ENCODE data around the gene SPSB1.

The SPSB1 gene

DNA sequence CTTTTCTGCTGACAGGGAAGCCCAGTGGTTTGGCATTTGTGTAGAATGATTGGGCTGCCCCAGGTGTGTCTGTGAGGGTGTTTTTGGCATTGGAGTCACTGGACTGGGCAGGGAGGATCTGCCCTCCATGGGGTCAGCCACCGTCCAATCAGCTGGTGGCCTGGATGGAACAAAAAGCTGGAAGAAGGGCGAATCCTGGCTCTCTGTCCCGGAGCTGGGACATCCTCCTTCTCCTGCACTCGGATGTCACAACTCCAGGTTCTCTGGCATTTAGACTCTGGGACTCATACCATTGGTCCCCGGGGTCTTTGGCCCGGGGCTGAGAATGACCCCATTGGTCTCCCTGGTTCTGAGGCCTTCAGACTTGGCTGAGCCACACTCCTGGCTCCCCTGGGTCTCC, 11.2 kb downstream of the SPSB1 start:
- Mint-ChIP-seq H3K4me1 (peaks cover 27% of the 10 kb centered on the region), H3K27me3 (ENCODE audit: low read depth) (peaks cover 7% of the 10 kb centered on the region), H3K4me3 (no peak overlapping the region), H3K27ac (no peak overlapping the region), H3K36me3 (ENCODE audit: low read depth) (peaks cover 7% of the 10 kb centered on the region), H3K9me3 (no peaks in the 10 kb centered on the region)
- TF ChIP-seq, protein P1, sequence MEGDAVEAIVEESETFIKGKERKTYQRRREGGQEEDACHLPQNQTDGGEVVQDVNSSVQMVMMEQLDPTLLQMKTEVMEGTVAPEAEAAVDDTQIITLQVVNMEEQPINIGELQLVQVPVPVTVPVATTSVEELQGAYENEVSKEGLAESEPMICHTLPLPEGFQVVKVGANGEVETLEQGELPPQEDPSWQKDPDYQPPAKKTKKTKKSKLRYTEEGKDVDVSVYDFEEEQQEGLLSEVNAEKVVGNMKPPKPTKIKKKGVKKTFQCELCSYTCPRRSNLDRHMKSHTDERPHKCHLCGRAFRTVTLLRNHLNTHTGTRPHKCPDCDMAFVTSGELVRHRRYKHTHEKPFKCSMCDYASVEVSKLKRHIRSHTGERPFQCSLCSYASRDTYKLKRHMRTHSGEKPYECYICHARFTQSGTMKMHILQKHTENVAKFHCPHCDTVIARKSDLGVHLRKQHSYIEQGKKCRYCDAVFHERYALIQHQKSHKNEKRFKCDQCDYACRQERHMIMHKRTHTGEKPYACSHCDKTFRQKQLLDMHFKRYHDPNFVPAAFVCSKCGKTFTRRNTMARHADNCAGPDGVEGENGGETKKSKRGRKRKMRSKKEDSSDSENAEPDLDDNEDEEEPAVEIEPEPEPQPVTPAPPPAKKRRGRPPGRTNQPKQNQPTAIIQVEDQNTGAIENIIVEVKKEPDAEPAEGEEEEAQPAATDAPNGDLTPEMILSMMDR (IDR thresholded peaks at IDR 0.05; ENCODE audit: unreplicated experiment in 3 of 3), result no peak

DNA sequence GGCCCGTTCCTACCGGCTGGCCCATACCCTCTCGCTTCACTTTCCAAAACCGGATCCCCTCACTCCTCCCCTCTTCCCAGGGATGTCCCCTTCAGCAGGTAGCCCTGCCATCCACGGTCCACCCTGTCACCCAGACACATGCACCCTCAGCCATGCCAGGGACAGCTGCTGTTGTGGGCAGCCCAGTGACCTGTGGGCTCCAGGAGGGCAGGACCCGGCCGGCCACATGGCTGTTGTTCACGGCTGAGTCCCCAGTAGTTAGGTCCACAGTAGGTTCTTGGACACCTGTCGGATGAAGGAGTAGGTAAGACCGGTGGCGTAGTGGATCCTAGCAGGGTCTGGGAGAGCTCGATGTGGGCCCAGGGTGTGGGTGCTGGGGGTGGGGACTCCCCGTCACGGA, 12.5 kb downstream of the SPSB1 start:
- Mint-ChIP-seq H3K36me3 (ENCODE audit: low read depth) (peaks cover 7% of the 10 kb centered on the region), H3K27ac (peak overlapping the region in 1 of 3 experiments; percentile 48), H3K27me3 (ENCODE audit: low read depth) (peaks cover 9% of the 10 kb centered on the region), H3K4me3 (peak overlapping the region in 1 of 3 experiments; percentile 36), H3K4me1 (peaks cover 24% of the 10 kb centered on the region), H3K9me3 (no peaks in the 10 kb centered on the region)
- TF ChIP-seq, protein P1 (IDR thresholded peaks at IDR 0.05; ENCODE audit: unreplicated experiment in 3 of 3), result no peak

DNA sequence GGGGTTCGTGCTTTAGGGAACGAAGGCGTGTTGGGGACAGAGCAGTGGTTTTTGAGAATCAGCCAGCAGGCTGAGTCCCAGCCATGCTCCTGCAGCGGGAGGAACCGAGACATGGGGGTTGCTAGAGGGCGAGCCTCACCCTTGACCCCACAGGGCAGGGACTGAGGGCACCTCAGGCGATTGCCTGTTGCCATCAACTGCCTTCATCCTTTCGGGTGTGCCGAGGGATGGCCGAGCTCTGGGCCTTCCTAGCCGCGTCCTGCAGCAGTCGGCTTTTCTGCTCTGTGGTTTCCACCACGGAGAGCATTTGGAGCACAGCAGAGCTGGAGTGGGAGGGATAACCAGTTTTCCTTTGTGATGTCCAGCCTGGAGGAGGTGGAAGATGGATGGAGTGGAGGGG, 13.3 kb downstream of the SPSB1 start:
- TF ChIP-seq, protein P1 (IDR thresholded peaks at IDR 0.05; ENCODE audit: unreplicated experiment in 3 of 3), result no peak
- Mint-ChIP-seq H3K27me3 (ENCODE audit: low read depth) (peaks cover 5% of the 10 kb centered on the region), H3K4me1 (peaks cover 28% of the 10 kb centered on the region), H3K27ac (peak overlapping the region in 1 of 3 experiments; percentile 22), H3K36me3 (ENCODE audit: low read depth) (no peaks in the 10 kb centered on the region), H3K4me3 (no peak overlapping the region), H3K9me3 (no peaks in the 10 kb centered on the region)

DNA sequence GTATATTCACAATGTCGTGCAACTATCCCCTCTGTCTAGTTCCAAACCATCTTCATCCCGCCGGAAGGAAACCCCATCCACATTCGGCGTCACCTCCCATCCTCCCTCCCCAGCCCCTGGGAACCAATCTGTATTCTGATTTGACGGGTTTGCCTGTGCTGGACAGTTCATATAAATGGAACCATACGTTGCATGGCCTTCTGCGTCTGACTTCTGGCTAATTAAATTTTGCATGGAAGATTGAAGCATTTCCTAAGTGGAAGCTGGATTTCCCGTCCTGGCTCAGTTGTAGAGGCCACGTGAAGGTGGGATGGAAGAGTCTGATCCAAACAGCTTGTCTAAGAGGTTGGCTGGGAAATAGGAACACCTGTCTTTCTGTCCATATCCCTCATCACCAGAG, 14.6 kb downstream of the SPSB1 start:
- Mint-ChIP-seq H3K4me1 (peaks cover 38% of the 10 kb centered on the region), H3K9me3 (no peaks in the 10 kb centered on the region), H3K4me3 (no peak overlapping the region), H3K27ac (peak overlapping the region in 1 of 3 experiments; percentile 3), H3K27me3 (ENCODE audit: low read depth) (peaks cover 7% of the 10 kb centered on the region), H3K36me3 (ENCODE audit: low read depth) (no peaks in the 10 kb centered on the region)
- TF ChIP-seq, protein P1 (IDR thresholded peaks at IDR 0.05; ENCODE audit: unreplicated experiment in 3 of 3), result no peak

DNA sequence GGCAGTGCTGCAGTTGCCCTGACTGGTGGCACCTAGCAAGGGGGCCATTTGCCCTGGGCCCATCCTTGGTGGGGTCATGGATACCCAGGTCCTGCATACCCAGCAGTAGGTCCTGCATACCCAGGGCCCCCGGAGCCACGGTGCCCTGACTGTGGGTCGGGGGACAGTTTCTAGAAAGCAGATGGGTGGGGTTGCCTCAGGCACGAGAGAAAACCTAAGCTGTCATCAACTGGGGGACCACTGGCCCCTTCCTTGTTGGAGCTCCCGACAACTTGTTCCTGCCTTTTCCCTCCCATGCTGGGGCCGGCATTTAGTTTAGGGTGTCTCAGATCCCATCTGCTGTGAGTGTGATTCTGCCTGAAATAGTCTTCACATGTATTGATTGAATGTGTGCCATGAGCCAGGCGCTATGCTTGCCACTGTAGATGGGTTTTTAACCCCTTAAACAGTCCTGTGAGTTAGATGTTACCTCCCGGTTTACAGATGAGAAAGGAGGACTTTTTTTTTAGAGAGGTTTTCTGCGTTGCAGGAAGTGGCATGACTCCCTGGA, 15.6 kb downstream of the SPSB1 start:
- Mint-ChIP-seq H3K36me3 (ENCODE audit: low read depth) (no peaks in the 10 kb centered on the region), H3K27me3 (ENCODE audit: low read depth) (peaks cover 7% of the 10 kb centered on the region), H3K4me3 (no peak overlapping the region), H3K9me3 (no peaks in the 10 kb centered on the region), H3K27ac (no peak overlapping the region), H3K4me1 (peaks cover 35% of the 10 kb centered on the region)
- TF ChIP-seq, protein P1 (IDR thresholded peaks at IDR 0.05; ENCODE audit: unreplicated experiment in 3 of 3), result no peak

DNA sequence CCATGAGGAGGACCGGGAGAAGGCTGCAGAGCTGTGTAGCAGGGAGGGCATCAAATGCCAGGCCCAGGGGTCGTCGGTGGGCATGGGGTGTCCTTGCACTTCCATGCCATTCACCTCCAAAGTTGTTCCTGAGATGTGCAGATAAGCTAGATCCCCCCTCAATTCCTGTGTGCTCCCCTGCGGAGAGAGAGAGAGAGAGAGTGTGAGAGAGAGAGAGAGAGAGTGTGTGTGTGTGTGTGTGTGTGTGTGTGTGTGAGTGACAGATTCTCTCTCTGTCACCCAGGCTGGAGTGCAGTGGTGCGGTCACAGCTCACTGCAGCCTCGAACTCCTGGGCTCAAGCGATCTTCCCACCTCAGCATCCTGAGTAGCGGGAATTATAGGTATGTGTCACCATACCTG, 16.4 kb downstream of the SPSB1 start:
- no peaks in the 10 kb centered on the region for H3K9me3 Mint-ChIP-seq
- H3K4me3 Mint-ChIP-seq, result no peak overlapping the region
- TF ChIP-seq, protein P1 (IDR thresholded peaks at IDR 0.05; ENCODE audit: unreplicated experiment in 3 of 3), result no peak
- no peaks in the 10 kb centered on the region for H3K36me3 Mint-ChIP-seq (ENCODE audit: low read depth)
- no peak overlapping the region for H3K27ac Mint-ChIP-seq
- peaks cover 7% of the 10 kb centered on the region for H3K27me3 Mint-ChIP-seq (ENCODE audit: low read depth)
- H3K4me1 Mint-ChIP-seq, result peaks cover 36% of the 10 kb centered on the region

All from nephron (organoid).